SU-DHL-6 (cell line): ENCODE results near the gene STARD10.

ENCODE experiments used
- H2AFZ ChIP-seq: fragments of 200-600 bp; sonication (generic); 2 replicates; pipeline ENCODE4 v1.6.1; 2014; ENCODE audit warnings: low read depth, mild to moderate bottlenecking, moderate library complexity, mixed read lengths, antibody characterized with exemption, low read length; ENCODE audit not compliant: severe bottlenecking
- H3F3A ChIP-seq: fragments of 200-600 bp; shearing (Covaris generic); 2 replicates; pipeline ENCODE4 v1.6.0; 2016; ENCODE audit warnings: antibody characterized with exemption, mild to moderate bottlenecking; ENCODE audit not compliant: insufficient read depth
- H3K27ac ChIP-seq: fragments of 200-600 bp; sonication (generic); 2 replicates; pipeline ENCODE4 v1.5.1; 2016; ENCODE audit warnings: low read depth, mild to moderate bottlenecking, low read length, moderate library complexity, mixed read lengths
- H3K27me3 ChIP-seq: fragments of 200-600 bp; sonication (generic), shearing (Covaris generic); 2 replicates; pipeline ENCODE4 v1.6.0; 2014; ENCODE audit warnings: mild to moderate bottlenecking, low read length
- H3K36me3 ChIP-seq: fragments of 200-600 bp; sonication (generic); 2 replicates; pipeline ENCODE4 v1.6.1; 2014; ENCODE audit warnings: mild to moderate bottlenecking, low read length, mixed read lengths
- H3K4me2 ChIP-seq: fragments of 300-600, 200-600 bp; shearing (Covaris generic), sonication (generic); 2 replicates; pipeline ENCODE4 v1.6.0; 2014; ENCODE audit warnings: low read length, low read depth, mild to moderate bottlenecking; ENCODE audit not compliant: poor library complexity, severe bottlenecking
- H3K4me3 ChIP-seq: fragments of 200-600 bp; sonication (generic); 2 replicates; pipeline ENCODE4 v1.5.1; 2014; ENCODE audit warnings: antibody characterized with exemption, low read length, mild to moderate bottlenecking, mixed read lengths; ENCODE audit not compliant: insufficient read depth, poor library complexity, severe bottlenecking
- H3K79me2 ChIP-seq: fragments of 200-600 bp; sonication (generic); 2 replicates; pipeline ENCODE4 v1.6.1; 2014; ENCODE audit warnings: mild to moderate bottlenecking, low read length, moderate library complexity; ENCODE audit not compliant: insufficient read depth
- H3K9ac ChIP-seq: fragments of 200-600 bp; sonication (generic); 2 replicates; pipeline ENCODE4 v1.7.0; 2014; ENCODE audit warnings: mild to moderate bottlenecking, low read length
- H3K9me2 ChIP-seq: fragments of 200-600 bp; sonication (generic); replicated peaks from 2 replicates; pipeline ENCODE4 v1.6.1; 2014; ENCODE audit warnings: low read length; ENCODE audit not compliant: insufficient read depth
- H3K9me3 ChIP-seq: fragments of 200-600 bp; sonication (generic); 2 replicates; pipeline ENCODE4 v1.6.1; 2014; ENCODE audit warnings: low read length, mixed read lengths; ENCODE audit not compliant: insufficient read depth
- H4K20me1 ChIP-seq: fragments of 200-600 bp; sonication (generic); 2 replicates; pipeline ENCODE4 v1.6.1; 2014; ENCODE audit warnings: low read depth, mild to moderate bottlenecking, antibody characterized with exemption, low read length, moderate library complexity, mixed read lengths
- EZH2phosphoT487 ChIP-seq: fragments of 200-600 bp; sonication (generic), shearing (Covaris generic); conservative IDR thresholded peaks from 2 replicates; pipeline ENCODE4 v1.6.1; 2018; ENCODE audit warnings: mild to moderate bottlenecking, antibody characterized with exemption, low read length, moderate library complexity, mixed read lengths
- TF ChIP-seq, protein P1 (sequence below): fragments of 200-600 bp; sonication (generic); IDR thresholded peaks from one replicate; pipeline ENCODE4 v1.5.1; 2017; ENCODE audit warnings: antibody characterized with exemption, mild to moderate bottlenecking, low read length, moderate library complexity; ENCODE audit not compliant: insufficient read depth, poor library complexity, severe bottlenecking

The STARD10 gene

DNA sequence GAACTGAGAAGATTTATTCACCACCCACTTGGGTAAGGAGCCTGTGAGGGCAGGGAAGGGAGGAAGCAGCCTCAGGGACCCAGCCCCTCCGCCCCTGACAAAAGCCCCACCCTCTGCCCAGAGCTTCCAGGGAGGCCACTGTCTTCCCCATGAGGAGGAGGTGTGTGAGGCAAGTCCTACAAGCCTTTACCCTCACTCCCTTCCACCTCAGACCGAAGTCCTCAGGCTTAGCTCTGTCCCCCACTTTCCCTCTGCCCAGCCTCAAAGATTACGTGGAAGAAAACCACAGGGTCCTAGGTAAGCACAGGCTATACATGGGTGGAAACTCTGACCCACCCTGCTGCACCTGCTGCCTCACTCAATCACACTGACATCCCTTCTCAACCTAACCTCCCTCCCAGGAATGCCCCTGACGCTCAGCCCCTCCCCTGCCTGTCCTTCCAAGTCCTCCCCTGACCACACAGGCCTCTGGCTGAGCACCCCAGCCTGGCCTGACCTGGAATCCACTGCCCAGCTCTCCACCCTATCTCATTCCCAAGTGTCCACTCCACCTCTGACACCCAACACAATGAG, 38.0 kb downstream of the STARD10 start:
- Histone ChIP-seq H3K4me2 (no peak overlapping the region), H3K9me2 (no peaks in the 10 kb centered on the region), H3K9ac (no peak overlapping the region), H3F3A (no peaks in the 10 kb centered on the region), H4K20me1 (no peaks in the 10 kb centered on the region), H3K79me2 (no peaks in the 10 kb centered on the region), H3K27me3 (no peaks in the 10 kb centered on the region), H3K36me3 (no peaks in the 10 kb centered on the region), H3K9me3 (no peaks in the 10 kb centered on the region), H2AFZ (no peak overlapping the region), H3K4me3 (no peak overlapping the region), H3K27ac (no peak overlapping the region)
- no peak for TF ChIP-seq EZH2phosphoT487
- TF ChIP-seq, protein P1, sequence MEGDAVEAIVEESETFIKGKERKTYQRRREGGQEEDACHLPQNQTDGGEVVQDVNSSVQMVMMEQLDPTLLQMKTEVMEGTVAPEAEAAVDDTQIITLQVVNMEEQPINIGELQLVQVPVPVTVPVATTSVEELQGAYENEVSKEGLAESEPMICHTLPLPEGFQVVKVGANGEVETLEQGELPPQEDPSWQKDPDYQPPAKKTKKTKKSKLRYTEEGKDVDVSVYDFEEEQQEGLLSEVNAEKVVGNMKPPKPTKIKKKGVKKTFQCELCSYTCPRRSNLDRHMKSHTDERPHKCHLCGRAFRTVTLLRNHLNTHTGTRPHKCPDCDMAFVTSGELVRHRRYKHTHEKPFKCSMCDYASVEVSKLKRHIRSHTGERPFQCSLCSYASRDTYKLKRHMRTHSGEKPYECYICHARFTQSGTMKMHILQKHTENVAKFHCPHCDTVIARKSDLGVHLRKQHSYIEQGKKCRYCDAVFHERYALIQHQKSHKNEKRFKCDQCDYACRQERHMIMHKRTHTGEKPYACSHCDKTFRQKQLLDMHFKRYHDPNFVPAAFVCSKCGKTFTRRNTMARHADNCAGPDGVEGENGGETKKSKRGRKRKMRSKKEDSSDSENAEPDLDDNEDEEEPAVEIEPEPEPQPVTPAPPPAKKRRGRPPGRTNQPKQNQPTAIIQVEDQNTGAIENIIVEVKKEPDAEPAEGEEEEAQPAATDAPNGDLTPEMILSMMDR, result no peak

DNA sequence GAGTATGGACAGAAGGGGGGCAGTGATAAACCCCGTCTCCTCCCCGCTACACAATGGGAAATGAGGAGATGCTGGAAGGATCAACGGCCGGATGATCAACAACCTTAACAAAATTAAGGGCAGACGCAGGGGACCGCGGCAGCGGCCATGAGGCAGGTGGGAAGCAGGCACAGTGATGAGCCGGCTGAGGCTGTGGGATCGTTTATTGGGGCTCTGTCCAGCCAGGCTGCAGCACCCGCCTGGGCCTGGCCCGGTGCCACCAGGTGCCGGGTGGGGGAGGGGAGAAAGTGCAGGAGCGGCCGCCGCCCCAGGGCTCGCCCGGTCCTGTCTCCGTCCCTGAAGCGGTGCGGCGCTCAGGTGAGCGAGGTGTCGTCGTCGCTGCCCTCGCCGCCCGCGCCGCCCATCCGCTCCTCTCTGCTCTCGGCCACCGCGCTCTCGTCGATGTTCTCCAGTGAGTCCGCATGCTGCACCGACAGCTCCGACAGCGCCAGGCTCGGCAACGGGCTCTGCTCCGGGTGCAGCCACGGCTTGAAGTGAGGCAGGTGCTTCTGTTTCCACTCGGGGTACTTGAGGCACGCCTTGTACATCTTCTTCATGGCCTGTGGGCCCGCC, 39.2 kb downstream of the STARD10 start:
- H2AFZ ChIP-seq, result no peak overlapping the region

DNA sequence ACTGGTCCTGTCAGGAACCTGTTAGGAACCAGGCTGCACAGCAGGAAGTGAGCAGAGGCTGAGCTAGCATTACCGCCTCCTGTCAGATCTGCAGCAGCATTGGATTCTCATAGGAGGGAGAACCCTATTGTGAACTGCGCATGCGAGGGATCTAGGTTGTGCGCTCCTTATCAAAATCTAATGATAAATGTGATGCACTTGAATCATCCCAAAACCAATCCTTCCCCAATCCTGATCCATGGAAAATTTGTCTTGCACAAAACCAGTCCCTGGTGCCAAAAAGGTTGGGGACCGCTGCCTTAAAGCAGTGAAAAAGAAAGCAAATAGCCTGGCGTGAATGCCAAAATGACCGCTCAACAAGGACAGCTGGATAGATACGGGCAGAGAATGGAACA, 39.7 kb downstream of the STARD10 start:
- Histone ChIP-seq H4K20me1 (no peaks in the 10 kb centered on the region), H3K9ac (no peak overlapping the region), H3K27ac (no peak overlapping the region), H3K9me2 (no peaks in the 10 kb centered on the region), H2AFZ (no peak overlapping the region), H3K9me3 (no peaks in the 10 kb centered on the region), H3K79me2 (no peaks in the 10 kb centered on the region), H3K27me3 (no peaks in the 10 kb centered on the region), H3K36me3 (no peaks in the 10 kb centered on the region), H3F3A (no peaks in the 10 kb centered on the region), H3K4me3 (no peak overlapping the region), H3K4me2 (no peak overlapping the region)
- TF ChIP-seq, protein P1, result no peak
- TF ChIP-seq EZH2phosphoT487, result no peak

More for the DNA sequence above, 39.2 kb downstream of the STARD10 start:
- no peak overlapping the region for H3K4me2 ChIP-seq
- H3K27me3 ChIP-seq, result no peaks in the 10 kb centered on the region
- no peaks in the 10 kb centered on the region for H3K9me3 ChIP-seq
- no peaks in the 10 kb centered on the region for H4K20me1 ChIP-seq
- TF ChIP-seq EZH2phosphoT487, result no peak
- TF ChIP-seq, protein P1, result no peak
- H3K79me2 ChIP-seq, result no peaks in the 10 kb centered on the region
- H3K27ac ChIP-seq, result no peak overlapping the region
- no peaks in the 10 kb centered on the region for H3F3A ChIP-seq
- no peak overlapping the region for H3K9ac ChIP-seq
- H3K4me3 ChIP-seq, result no peak overlapping the region
- no peaks in the 10 kb centered on the region for H3K36me3 ChIP-seq
- no peaks in the 10 kb centered on the region for H3K9me2 ChIP-seq
